ENCODE results near the gene CTLA4. TPM values are rescaled to one million over a fixed set of nuclear protein-coding genes. Genes with fewer than 3 reads are reported as not detected.

CTLA4 gene
- total RNA-seq, 1 donor from 2014 or later: 104 TPM

DNA sequence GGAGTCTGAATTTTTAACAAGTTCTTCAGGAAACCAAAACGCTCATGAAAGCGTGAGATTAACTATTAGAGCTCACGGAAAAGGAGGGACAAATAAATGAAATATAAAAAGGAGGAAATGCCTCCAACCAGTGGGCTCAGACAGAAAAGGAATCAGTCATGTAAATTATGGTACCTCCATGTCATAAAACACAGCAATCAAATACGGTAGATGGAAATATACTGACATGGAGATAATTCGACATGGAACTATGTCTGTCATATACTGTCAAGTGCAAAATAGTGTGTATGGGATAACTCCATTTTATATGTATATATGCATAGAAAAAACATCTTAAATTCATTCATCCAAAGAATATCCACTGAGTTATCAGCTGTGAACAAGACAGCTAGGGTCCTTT, 25.9 kb upstream of the CTLA4 start:
- Mint-ChIP-seq H3K4me1 (peaks cover 27% of the 10 kb centered on the region), H3K27ac (no peak overlapping the region), H3K36me3 (ENCODE audit: low read depth) (no peaks in the 10 kb centered on the region), H3K9me3 (no peaks in the 10 kb centered on the region), H3K27me3 (no peaks in the 10 kb centered on the region), H3K4me3 (no peak overlapping the region)
- intact Hi-C loops (cut with micrococcal nuclease): no loop called here
- DNase-seq: no peak

DNA sequence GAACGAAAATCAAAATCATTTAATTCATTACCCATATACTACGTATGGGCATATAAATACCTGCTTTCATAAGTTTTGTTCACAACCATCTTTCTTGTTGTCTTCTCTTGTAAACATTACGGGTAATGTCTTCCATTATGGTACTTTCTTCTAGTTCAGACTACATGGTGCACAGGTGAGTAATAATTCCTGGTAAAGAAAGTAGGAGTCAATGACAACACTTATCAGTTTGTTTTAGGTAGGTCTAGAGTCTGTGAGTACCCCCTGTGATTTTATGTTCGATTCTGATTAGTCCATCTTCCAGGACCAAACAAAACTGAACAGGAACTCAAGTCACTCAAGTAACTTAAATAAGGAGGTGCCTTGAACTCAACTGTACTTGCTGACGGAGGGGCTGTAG, 25.2 kb upstream of the CTLA4 start:
- Mint-ChIP-seq H3K27ac (no peak overlapping the region), H3K36me3 (ENCODE audit: low read depth) (no peaks in the 10 kb centered on the region), H3K4me1 (peaks cover 27% of the 10 kb centered on the region), H3K27me3 (no peaks in the 10 kb centered on the region), H3K4me3 (no peak overlapping the region), H3K9me3 (no peaks in the 10 kb centered on the region)
- no peak for DNase-seq
- intact Hi-C loops (cut with micrococcal nuclease): no loop called here

GRCh38 chr2:203846490-203847105, 21.0 kb upstream of the CTLA4 start:
- Mint-ChIP-seq H3K4me3 (no peak overlapping the region), H3K36me3 (ENCODE audit: low read depth) (no peaks in the 10 kb centered on the region), H3K9me3 (peaks cover 13% of the 10 kb centered on the region), H3K4me1 (peaks cover 20% of the 10 kb centered on the region), H3K27me3 (no peaks in the 10 kb centered on the region), H3K27ac (no peak overlapping the region)
- no peak for DNase-seq
- intact Hi-C loops (cut with micrococcal nuclease): no loop called here

DNA sequence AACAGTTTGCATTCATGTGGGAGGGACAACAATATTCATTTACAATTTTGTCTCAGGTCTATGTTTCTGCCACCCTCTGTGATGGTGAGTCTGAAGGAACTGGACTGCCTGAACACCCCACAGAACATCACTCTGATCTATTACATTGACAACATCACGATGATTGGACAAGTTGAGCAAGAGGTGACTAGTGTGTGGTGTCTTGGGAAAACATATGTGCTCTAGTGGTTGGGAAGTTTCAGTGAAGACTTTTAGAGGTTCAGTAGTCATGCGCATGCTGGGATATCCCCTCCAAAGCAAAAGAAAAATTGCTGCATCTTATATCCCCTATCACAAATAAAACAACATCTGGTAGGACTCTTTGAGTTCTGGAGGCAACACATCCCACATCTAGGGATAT, 18.6 kb upstream of the CTLA4 start:
- Mint-ChIP-seq H3K4me1 (peaks cover 22% of the 10 kb centered on the region), H3K27me3 (no peaks in the 10 kb centered on the region), H3K9me3 (peaks cover 13% of the 10 kb centered on the region), H3K36me3 (ENCODE audit: low read depth) (peaks cover 2% of the 10 kb centered on the region), H3K27ac (no peak overlapping the region), H3K4me3 (no peak overlapping the region)
- no peak for DNase-seq
- intact Hi-C loops (cut with micrococcal nuclease): no loop called here

DNA sequence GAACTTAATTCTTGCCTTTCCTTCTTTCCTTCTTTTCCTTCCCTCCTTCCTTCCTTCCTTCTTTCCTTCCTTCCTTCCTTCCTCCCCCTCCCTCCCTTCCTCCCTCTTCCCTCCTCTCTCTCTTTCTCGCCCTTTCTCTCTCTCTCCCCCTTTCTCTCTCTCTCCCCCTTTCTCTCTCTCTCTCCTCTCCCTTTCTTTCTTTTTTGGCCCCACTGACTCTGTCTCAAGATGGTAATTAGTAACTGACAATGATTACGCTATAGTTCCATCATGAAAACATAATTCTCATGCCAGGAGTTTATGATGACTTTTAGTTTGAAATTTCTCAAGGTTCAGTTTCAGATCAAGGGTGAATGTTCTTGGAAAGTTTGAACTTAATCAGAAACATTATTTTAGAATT, 14.8 kb upstream of the CTLA4 start:
- Mint-ChIP-seq H3K4me1 (peaks cover 38% of the 10 kb centered on the region), H3K4me3 (peak overlapping the region; percentile 63), H3K36me3 (ENCODE audit: low read depth) (peaks cover 2% of the 10 kb centered on the region), H3K9me3 (peaks cover 13% of the 10 kb centered on the region), H3K27me3 (no peaks in the 10 kb centered on the region), H3K27ac (peak overlapping the region; percentile 87)
- intact Hi-C loops (cut with micrococcal nuclease): loop anchor here (1.0 kb wide), 4 partner anchors 15 to 35 kb away; partner anchors contain the start of gene CTLA4
- DNase-seq: no peak

GRCh38 chr2:203853271-203853670, 14.3 kb upstream of the CTLA4 start:
- peaks cover 43% of the 10 kb centered on the region for H3K4me1 Mint-ChIP-seq
- intact Hi-C loops (cut with micrococcal nuclease): loop anchor here (1.0 kb wide), 4 partner anchors 14 to 34 kb away; partner anchors contain the start of gene CTLA4
- H3K27me3 Mint-ChIP-seq: no peaks in the 10 kb centered on the region
- peaks cover 13% of the 10 kb centered on the region for H3K9me3 Mint-ChIP-seq
- peak overlapping the region; percentile 70 for H3K4me3 Mint-ChIP-seq
- peak overlapping the region; percentile 89 for H3K27ac Mint-ChIP-seq
- peaks cover 2% of the 10 kb centered on the region for H3K36me3 Mint-ChIP-seq (ENCODE audit: low read depth)
- no peak for DNase-seq

GRCh38 chr2:203853722-203854121, 13.8 kb upstream of the CTLA4 start:
- Mint-ChIP-seq H3K4me3 (peak overlapping the region; percentile 70), H3K4me1 (peaks cover 48% of the 10 kb centered on the region), H3K9me3 (peaks cover 18% of the 10 kb centered on the region), H3K36me3 (ENCODE audit: low read depth) (peaks cover 2% of the 10 kb centered on the region), H3K27ac (peak overlapping the region; percentile 84), H3K27me3 (no peaks in the 10 kb centered on the region)
- DNase-seq: no peak
- intact Hi-C loops (cut with micrococcal nuclease): loop anchor here (1.0 kb wide), 4 partner anchors 14 to 34 kb away; partner anchors contain the start of gene CTLA4

DNA sequence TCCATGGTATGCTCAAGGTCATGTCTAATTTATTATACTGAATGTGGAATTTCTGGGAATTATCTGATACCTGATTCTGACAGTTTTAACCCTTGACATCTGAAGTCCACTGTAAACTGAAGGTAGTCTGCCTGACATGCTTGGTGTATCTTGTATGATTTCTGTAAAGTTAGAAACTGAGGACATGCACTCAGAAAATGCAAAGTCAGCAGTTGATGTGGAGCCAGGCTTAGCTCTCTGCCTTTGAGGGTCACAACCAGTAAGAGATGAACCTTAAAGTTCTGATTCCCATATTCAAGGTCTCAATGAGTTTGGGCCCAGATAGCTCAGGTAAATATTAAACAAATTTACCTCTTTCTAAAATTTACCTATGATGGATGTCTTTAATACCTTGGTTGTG, 12.3 kb upstream of the CTLA4 start:
- H3K4me3 Mint-ChIP-seq: no peak overlapping the region
- H3K9me3 Mint-ChIP-seq: peaks cover 14% of the 10 kb centered on the region
- H3K4me1 Mint-ChIP-seq: peaks cover 56% of the 10 kb centered on the region
- no peak for DNase-seq
- H3K36me3 Mint-ChIP-seq (ENCODE audit: low read depth): peaks cover 2% of the 10 kb centered on the region
- H3K27ac Mint-ChIP-seq: no peak overlapping the region
- intact Hi-C loops (cut with micrococcal nuclease): no loop called here
- no peaks in the 10 kb centered on the region for H3K27me3 Mint-ChIP-seq

GRCh38 chr2:203857656-203858055, 9.9 kb upstream of the CTLA4 start:
- Mint-ChIP-seq H3K27ac (no peak overlapping the region), H3K36me3 (ENCODE audit: low read depth) (peaks cover 2% of the 10 kb centered on the region), H3K9me3 (peaks cover 10% of the 10 kb centered on the region), H3K4me3 (no peak overlapping the region), H3K27me3 (no peaks in the 10 kb centered on the region), H3K4me1 (peaks cover 66% of the 10 kb centered on the region)
- intact Hi-C loops (cut with micrococcal nuclease): no loop called here
- DNase-seq: no peak

- Mint-ChIP-seq H3K36me3 (ENCODE audit: low read depth) (no peaks in the 10 kb centered on the region), H3K9me3 (peaks cover 10% of the 10 kb centered on the region), H3K4me1 (peaks cover 64% of the 10 kb centered on the region), H3K4me3 (no peak overlapping the region), H3K27ac (peak overlapping the region; percentile 55), H3K27me3 (no peaks in the 10 kb centered on the region)
- intact Hi-C loops (cut with micrococcal nuclease): no loop called here
- peak; percentile 72 for DNase-seq
These were observed 9.4 kb upstream of the CTLA4 start for GRCh38 chr2:203858176-203858575.

- Mint-ChIP-seq H3K9me3 (peaks cover 10% of the 10 kb centered on the region), H3K27me3 (no peaks in the 10 kb centered on the region), H3K4me1 (peaks cover 60% of the 10 kb centered on the region), H3K36me3 (ENCODE audit: low read depth) (no peaks in the 10 kb centered on the region), H3K27ac (peak overlapping the region; percentile 69), H3K4me3 (no peak overlapping the region)
- no peak for DNase-seq
- intact Hi-C loops (cut with micrococcal nuclease): no loop called here
These were observed 8.4 kb upstream of the CTLA4 start for GRCh38 chr2:203859030-203859789.

DNA sequence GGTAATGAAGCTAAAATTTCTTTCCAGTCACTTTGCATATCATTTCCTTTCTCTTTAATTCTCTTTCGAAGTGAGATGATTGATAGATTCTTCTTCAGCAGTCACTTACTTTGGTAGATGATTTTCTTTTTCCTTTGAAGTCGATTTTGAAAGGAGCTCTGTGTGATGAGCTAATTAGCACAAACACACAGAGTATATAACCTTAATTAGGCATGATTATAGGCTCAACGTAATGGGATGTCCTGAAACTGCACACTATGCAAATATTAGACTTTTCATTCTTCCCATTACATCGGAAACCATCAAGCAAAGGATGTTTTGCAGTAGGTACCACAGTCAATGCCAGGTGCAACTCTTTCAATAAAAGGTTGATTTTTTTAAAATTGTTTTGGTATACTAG, 6.4 kb upstream of the CTLA4 start:
- intact Hi-C loops (cut with micrococcal nuclease): no loop called here
- no peak for DNase-seq
- Mint-ChIP-seq H3K9me3 (peaks cover 22% of the 10 kb centered on the region), H3K27ac (peak overlapping the region; percentile 75), H3K27me3 (no peaks in the 10 kb centered on the region), H3K4me1 (peaks cover 67% of the 10 kb centered on the region), H3K4me3 (peak overlapping the region; percentile 43), H3K36me3 (ENCODE audit: low read depth) (peaks cover 6% of the 10 kb centered on the region)

- intact Hi-C loops (cut with micrococcal nuclease): no loop called here
- peak overlapping the region; percentile 75 for H3K27ac Mint-ChIP-seq
- DNase-seq: no peak
- H3K36me3 Mint-ChIP-seq (ENCODE audit: low read depth): peaks cover 6% of the 10 kb centered on the region
- peak overlapping the region; percentile 43 for H3K4me3 Mint-ChIP-seq
- no peaks in the 10 kb centered on the region for H3K27me3 Mint-ChIP-seq
- H3K4me1 Mint-ChIP-seq: peaks cover 67% of the 10 kb centered on the region
- peaks cover 22% of the 10 kb centered on the region for H3K9me3 Mint-ChIP-seq
These were observed 6.0 kb upstream of the CTLA4 start for GRCh38 chr2:203861607-203862006.

DNA sequence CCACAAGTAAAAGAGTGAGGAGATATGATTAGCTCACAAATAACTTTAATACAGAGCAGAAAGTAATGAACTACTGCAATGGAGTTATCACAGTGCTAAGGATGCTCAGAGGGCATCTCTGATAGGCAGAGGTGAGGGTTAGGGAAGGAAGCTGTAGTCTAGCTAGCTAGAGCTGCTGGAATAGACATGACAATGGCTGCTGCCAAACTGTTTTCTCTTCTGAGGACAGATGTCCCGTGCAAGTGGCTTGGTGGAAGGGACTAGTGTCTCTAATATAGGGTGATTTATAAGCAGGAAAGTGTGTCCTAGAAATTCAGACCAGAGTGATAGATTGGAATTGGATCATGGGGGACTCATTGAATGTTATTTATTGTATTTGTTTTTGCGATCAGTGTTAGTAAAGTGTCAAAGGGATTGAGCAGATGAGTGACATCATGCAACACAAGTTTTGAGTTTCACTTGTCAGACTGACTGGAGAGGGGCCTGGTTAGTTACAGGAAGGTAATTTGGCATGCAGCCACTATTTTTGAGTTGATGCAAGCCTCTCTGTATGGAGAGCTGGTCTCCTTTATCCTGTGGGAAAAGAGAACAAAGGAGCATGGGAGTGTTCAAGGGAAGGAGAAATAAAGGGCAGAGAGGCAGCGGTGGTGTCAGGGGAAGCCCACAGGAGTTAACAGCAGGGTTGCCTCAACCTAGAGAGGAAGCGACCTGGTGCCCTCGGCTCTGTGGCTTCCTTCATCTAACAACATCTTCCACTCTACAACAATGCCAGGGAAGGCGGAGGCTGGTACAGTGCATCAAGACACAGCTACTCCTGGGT, 1.9 kb downstream of the CTLA4 start:
- H3K4me3 Mint-ChIP-seq: peak overlapping the region; percentile 90

More for the DNA sequence above, 1.9 kb downstream of the CTLA4 start:
- H3K27me3 Mint-ChIP-seq: no peaks in the 10 kb centered on the region
- intact Hi-C loops (cut with micrococcal nuclease): loop anchor here (2.0 to 5.0 kb wide), 3 partner anchors 129 to 291 kb away; no protein-coding TSS in a partner anchor
- peaks cover 18% of the 10 kb centered on the region for H3K9me3 Mint-ChIP-seq
- peak; percentile 87 for DNase-seq
- peaks cover 61% of the 10 kb centered on the region for H3K4me1 Mint-ChIP-seq
- H3K36me3 Mint-ChIP-seq (ENCODE audit: low read depth): peaks cover 66% of the 10 kb centered on the region
- peak overlapping the region; percentile 100 for H3K27ac Mint-ChIP-seq

Data from activated CD4-positive, alpha-beta T cell treated with anti-CD3 and anti-CD28 coated beads, Interleukin-2, amount 10 ng/mL, durations not matched to agents 24 days and 14 days (primary cell).